ENCODE results near the gene CBR3.

CBR3 gene

DNA sequence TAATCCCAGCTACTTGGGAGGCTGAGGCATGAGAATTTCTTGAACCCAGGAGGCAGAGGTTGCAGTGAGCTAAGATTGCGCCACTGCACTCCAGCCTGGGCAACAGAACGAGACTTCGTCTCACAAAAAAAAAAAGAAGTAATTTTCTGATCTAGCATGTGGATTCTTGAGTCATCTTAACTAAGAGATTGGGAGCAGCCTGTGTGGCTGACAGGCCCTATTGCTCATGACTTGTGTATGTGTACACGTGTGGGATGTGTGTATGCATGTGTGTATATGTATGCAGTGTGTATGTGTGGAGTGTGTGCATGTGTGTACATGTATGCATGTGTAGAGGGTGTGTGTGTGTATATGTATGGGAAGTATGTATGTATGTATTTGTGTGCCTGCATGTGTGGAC lies 51.2 kb downstream of the CBR3 start:
- no peak for DNase-seq (ENCODE audit: low spot score)
- in situ Hi-C loops (cut with MboI; ENCODE audit: low sequenced_read_pairs, unreplicated experiment) = no loop called here
- TF ChIP-seq, protein P1, sequence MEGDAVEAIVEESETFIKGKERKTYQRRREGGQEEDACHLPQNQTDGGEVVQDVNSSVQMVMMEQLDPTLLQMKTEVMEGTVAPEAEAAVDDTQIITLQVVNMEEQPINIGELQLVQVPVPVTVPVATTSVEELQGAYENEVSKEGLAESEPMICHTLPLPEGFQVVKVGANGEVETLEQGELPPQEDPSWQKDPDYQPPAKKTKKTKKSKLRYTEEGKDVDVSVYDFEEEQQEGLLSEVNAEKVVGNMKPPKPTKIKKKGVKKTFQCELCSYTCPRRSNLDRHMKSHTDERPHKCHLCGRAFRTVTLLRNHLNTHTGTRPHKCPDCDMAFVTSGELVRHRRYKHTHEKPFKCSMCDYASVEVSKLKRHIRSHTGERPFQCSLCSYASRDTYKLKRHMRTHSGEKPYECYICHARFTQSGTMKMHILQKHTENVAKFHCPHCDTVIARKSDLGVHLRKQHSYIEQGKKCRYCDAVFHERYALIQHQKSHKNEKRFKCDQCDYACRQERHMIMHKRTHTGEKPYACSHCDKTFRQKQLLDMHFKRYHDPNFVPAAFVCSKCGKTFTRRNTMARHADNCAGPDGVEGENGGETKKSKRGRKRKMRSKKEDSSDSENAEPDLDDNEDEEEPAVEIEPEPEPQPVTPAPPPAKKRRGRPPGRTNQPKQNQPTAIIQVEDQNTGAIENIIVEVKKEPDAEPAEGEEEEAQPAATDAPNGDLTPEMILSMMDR (IDR thresholded peaks at IDR 0.05; ENCODE audit: borderline replicate concordance, control extremely low read depth, extremely low read depth, insufficient read depth, missing control alignments) = no peak

DNA sequence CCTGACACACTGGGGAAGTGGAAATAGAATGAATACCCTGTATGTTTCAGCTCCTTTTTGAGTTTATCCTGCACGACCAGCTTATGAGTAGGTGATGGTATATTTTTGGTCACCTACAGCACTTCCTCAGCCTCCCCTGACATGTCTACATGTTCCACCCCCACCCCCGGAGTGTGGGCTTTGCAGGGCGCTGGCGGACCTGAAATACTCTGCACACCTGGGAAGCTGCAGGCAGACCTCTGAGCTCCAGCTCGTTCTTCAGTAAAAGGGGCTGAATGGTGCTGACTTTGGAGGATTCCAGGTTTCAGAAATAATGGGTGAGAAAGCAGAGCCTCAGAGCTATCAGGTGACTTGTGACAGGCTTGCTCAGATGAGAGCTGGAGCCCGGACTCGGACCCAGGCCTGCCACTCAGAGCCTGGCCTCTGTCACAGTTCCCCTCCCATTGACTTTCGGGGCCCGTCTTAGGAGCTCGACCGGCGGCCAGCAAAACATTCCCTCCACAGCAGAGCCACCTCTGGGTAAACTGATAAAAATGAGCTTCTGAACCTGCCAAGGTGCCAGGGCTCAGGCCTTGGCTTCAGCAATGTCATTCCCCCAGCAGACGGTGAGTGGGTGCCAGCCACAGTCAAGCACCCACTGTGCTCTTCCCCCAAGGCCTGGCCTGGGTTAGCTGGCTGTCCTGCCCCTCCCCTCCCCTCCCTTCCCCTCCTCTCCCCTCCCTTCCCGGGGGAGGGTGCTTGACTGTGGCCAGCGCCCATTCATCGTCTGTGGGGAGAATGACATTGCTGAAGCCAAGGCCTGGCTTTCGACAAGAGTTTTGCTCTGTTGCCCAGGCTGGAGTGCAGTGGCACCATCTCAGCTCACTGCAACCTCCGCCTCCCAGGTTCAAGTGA lies 51.9 kb downstream of the CBR3 start:
- in situ Hi-C loops (cut with MboI; ENCODE audit: low sequenced_read_pairs, unreplicated experiment) = no loop called here
- DNase-seq (ENCODE audit: low spot score) = no peak
- TF ChIP-seq, protein P1 (IDR thresholded peaks at IDR 0.05; ENCODE audit: borderline replicate concordance, control extremely low read depth, extremely low read depth, insufficient read depth, missing control alignments) = no peak

DNA sequence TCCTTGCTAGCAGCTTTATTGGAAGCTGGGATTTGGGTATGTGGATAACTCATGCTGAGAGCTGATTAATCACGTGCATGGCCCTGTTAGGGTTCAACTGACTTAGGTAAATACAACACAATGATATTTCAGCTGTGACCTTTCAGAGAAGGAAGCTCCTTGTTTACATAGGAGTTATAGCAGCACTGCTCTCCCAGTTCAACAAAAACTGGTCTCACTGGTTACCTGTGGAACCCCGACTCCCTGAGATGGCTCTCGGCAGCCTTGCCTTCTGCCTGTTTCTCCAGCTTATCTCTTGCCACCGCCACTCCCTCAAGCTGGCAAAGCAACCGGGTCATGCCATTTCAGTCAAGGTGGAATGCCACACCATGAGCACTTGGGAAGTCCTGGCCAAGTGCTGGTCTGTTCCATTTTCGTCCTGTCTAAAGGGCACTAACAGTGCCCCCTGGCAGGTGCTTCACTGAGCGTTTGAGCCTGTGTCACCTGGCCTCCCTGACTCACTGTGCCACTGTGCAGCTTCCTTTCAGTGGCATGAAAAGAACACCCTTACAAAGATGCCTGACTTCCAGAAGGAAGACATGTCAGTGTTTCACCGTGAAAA lies 53.3 kb downstream of the CBR3 start:
- DNase-seq (ENCODE audit: low spot score) = no peak
- TF ChIP-seq, protein P1 (IDR thresholded peaks at IDR 0.05; ENCODE audit: borderline replicate concordance, control extremely low read depth, extremely low read depth, insufficient read depth, missing control alignments) = no peak
- in situ Hi-C loops (cut with MboI; ENCODE audit: low sequenced_read_pairs, unreplicated experiment) = no loop called here

DNA sequence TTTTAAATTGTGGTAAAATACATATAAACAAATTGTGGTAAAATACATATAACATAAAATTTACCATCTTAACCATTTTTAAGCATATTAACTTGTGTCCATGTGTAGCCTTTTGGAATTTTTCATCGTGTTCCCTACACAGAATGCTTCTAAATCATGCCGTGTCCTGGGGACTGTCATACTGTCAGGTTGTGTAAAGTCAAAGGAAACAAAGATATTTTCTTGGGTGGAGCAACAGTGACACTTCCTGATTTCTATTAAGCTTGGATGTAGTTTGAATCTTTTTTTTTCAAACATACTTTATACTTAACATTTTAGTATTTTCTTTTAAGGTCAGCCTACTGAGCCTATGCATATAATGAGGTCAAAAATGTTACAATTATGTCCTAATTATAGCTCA lies 54.1 kb downstream of the CBR3 start:
- TF ChIP-seq, protein P1 (IDR thresholded peaks at IDR 0.05; ENCODE audit: borderline replicate concordance, control extremely low read depth, extremely low read depth, insufficient read depth, missing control alignments) = no peak
- no peak for DNase-seq (ENCODE audit: low spot score)
- in situ Hi-C loops (cut with MboI; ENCODE audit: low sequenced_read_pairs, unreplicated experiment) = no loop called here

DNA sequence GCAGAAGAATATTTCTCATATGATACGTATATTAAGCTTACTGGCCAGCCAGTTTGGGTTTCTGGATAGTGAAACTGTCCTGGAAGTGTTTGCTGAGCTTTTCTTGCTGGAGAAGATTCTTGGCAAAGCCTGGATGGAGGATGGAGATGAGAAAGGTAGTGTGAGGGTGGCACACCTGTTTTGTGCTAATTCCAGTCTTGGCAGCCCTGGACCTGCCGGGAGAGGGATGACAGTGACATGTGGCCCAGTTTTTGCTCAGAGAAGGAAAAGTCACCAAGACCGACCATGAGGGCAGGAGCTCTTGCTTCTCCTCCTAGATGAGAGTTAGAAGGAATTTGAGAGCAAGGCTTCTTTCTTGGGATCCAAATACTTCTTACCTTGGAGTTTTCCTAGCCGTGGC lies 55.9 kb downstream of the CBR3 start:
- TF ChIP-seq, protein P1 (IDR thresholded peaks at IDR 0.05; ENCODE audit: borderline replicate concordance, control extremely low read depth, extremely low read depth, insufficient read depth, missing control alignments) = no peak
- DNase-seq (ENCODE audit: low spot score) = no peak
- in situ Hi-C loops (cut with MboI; ENCODE audit: low sequenced_read_pairs, unreplicated experiment) = no loop called here

DNA sequence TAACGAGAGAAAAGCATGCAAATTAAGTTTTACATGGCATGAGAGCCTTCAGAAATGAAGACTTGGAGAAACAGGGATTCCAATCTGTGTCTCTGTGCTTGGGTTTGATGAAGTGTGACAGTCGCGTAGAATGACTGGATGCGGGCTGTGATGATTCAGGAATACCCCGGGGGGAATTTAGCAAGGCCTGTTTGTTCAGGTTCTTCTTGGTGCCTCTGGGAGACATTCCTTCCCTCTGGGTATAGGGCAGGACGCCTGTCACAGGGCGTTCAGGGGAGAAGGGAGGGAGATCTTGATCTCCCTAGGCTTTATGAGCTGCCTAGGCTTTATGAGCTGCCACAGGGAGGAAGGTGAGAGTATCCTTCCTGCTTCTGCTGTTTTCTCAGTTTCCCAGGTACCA lies 58.3 kb downstream of the CBR3 start:
- DNase-seq (ENCODE audit: low spot score) = no peak
- TF ChIP-seq, protein P1 (IDR thresholded peaks at IDR 0.05; ENCODE audit: borderline replicate concordance, control extremely low read depth, extremely low read depth, insufficient read depth, missing control alignments) = no peak
- in situ Hi-C loops (cut with MboI; ENCODE audit: low sequenced_read_pairs, unreplicated experiment) = no loop called here
